Stimulated activated CD4-positive, alpha-beta T cell treated with anti-CD3 and anti-CD28 coated beads, Interleukin-15, amount 100 ng/mL, for 24 hours (primary cell): ENCODE data around the gene CPLX1.
"Not testable (repeated sequence)": the region's sequence is repeated elsewhere in the genome, so short reads cannot be mapped to it uniquely, and the experiment has no call there.

Source experiments
- DNase-seq: peaks from one replicate; pipeline ENCODE4 v3.0.0-alpha.2; 2020

Gene CPLX1

GRCh38 chr4:753186-753585 lies 72.7 kb downstream of the CPLX1 start:
- not testable (repeated sequence) for DNase-seq

DNA sequence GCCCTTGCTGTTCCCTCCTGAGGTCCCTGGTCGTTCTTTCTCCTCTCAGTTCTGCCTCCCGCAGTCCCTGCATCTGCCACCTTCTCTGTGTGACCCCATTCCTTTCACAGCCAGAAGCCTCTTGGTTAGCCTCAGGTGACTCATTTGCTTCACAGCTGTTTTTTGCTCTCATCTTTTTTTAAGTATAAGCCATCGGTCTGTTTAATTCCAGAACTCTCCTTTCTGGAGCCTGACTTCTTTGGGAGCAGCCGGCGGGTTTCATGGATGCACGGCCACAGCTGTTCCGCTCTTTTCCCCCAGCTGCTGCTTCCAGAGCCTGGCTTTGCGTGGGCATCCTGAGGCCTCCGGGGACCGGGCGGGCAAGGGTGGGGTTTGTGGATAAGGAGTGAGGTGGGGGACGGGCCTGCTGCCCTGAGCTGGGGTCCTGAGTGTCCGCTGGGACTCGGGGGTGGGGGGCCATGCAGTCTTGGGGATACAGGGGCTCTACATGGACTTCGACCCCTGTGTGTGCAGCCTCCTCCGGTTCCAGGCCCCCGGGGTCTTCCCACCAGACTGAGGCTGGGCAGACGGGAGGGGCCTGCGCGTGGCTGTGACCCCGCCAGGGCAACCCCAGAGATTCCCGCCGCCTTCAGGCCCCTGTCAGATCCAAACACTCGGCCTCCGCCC lies 73.6 kb downstream of the CPLX1 start:
- no peak for DNase-seq

GRCh38 chr4:751676-752075 lies 74.3 kb downstream of the CPLX1 start:
- no peak for DNase-seq

DNA sequence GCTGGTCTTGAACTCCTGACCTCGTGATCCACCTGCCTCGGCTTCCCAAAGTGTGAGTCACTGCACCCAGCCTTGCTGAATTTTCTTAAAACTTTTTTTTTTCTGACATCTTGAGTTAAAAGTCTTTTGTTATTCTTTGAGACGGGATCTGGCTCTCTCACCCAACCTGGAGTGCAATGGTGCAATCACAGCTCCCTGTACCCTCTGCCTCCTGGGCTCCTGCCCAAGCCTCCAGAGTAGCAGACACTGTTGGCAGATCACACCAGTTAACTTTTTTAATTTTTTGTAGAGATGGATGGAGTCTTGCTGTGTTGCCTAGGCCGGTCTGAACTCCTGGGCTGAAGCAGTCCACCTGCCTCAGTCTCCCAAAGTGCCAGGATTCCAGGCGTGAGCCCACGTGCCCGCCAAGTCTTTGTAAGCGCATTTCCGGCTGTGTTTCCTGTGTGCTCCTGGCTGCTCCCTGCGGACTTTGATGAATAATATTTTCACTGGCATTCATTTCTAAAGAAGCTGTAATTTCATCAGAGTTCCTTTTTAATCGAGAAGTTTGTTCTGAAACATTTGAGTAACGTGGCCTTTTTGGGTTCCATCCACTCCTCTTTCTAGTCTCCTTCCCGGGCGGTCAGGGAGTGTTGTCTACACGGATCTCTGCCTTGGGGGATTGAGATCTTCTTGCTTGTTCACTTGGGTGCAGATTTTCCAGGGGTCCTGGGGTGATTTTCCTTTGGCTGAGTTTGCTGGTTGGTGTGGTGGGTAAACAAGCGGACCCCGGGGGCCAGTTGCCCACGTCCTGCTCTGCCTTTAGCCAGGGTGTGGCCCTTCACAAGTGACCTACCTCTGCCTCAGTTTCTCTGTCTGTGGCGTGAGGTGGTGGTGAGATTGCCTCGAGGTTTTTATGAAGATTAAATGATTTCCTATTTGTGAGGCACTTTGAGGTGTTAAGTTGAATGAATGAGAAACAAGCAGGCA lies 75.9 kb downstream of the CPLX1 start:
- no peak for DNase-seq

GRCh38 chr4:748461-748860 lies 77.5 kb downstream of the CPLX1 start:
- no peak for DNase-seq

GRCh38 chr4:747546-748170 lies 78.3 kb downstream of the CPLX1 start:
- DNase-seq: no peak

- no peak for DNase-seq
Measured at GRCh38 chr4:744212-744841, 81.6 kb downstream of the CPLX1 start.

DNA sequence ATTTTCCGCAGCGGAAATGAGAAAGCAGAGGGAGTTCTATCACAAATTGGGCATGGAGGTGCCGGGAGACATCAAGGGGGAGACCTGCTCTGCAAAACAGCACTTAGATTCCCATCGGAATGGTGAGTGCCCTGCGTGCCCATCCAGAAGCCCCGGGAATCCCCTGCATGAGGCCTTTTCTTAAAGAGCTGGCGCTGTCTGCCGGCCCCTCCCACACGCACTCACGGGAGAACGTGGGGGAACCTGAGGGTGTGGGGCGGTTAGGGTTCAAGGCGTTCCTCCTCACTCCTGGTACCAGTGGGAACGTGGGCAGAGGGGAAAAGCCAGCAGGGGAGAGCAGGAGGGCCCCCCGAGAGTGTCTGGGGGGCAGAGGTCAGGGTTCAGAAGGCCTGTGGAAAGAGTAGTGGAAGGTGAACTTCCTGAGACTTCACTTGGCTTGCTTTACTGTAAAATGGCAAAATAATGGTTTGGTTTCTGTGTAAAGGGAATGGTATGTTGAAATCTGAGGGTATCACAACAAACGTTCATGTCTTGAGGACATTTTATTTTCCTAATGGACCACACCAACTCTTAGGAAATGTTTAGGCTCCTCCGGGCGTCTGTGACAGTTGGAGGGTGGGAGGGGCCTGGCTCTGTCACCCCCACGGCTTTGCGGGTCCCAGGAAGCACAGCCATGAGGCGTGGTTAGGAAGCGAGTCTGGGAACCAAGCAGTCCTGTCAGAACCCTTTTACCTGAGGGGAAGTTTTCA lies 82.3 kb downstream of the CPLX1 start:
- DNase-seq: no peak

GRCh38 chr4:742742-743311 lies 83.1 kb downstream of the CPLX1 start:
- peak; percentile 83 for DNase-seq

GRCh38 chr4:742096-742741 lies 83.7 kb downstream of the CPLX1 start:
- DNase-seq: no peak

GRCh38 chr4:740656-741282 lies 85.2 kb downstream of the CPLX1 start:
- no peak for DNase-seq

GRCh38 chr4:740011-740410 lies 85.9 kb downstream of the CPLX1 start:
- no peak for DNase-seq

GRCh38 chr4:739569-739968 lies 86.4 kb downstream of the CPLX1 start:
- DNase-seq: no peak

GRCh38 chr4:738781-739280 lies 87.1 kb downstream of the CPLX1 start:
- DNase-seq: no peak

- DNase-seq: not testable (repeated sequence)
Measured at GRCh38 chr4:736561-736960, 89.4 kb downstream of the CPLX1 start.

DNA sequence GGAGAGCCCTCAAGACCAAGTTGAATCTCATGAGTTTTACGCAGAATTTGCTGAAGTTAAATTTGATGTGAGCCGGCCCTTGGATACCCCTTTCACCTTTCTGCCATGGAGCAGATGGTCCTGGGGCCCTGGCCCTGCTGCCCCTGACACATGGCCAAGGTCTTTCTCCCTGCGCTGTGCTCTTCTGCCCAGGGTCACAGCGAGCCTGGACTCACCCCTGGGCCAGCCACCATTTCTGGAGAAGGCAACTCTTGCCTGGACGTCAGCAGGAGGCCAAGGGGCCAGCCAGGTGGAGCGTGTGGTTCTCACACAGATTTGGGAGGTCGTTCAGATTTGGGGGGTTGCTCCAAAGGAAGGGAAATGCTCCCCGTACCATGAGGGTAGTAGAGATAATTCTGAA lies 90.3 kb downstream of the CPLX1 start:
- no peak for DNase-seq
